ENCODE results near the gene UBL4B. TPM values are rescaled to one million over a fixed set of nuclear protein-coding genes. Genes with fewer than 3 reads are reported as not detected.

Gene UBL4B
- total and polyA plus RNA-seq, 12 donors = not detected

DNA sequence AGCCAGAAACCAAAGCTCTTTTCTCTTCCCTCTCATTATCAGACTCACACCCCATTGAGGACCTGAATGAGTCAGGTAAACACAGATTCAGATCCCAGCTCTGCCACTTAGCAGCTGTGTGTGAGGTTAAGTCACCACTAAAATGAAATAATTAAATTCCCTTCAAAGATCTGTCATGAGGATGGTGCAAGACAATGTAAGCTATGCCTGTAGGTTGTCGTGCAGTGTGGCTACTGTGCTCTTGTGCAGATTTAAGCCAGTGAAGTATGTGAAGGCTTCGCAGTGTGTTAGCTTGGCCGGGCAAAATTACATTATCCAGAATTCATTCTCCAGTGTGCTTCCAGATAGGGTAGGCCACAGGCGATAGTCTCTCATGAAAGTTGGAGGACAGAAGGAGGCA is 13.6 kb downstream of the UBL4B start:
- 96 to 97% methylated on average over 4 of the region's 4 CpGs for WGBS, 2 donors
- no peak for DNase-seq
- ATAC-seq = no peak
- Histone ChIP-seq H3K4me3 (no peak overlapping the region), H3K9me3 (peaks cover 0 to 24% (median 0%) of the 10 kb centered on the region in 11 donors), H3K27ac (no peak overlapping the region), H3K27me3 (peaks cover 0 to 37% (median 26%) of the 10 kb centered on the region in 7 donors), H3K36me3 (no peaks in the 10 kb centered on the region), H3K4me1 (peaks cover 0 to 9% (median 4%) of the 10 kb centered on the region in 9 donors)
- no peak for TF ChIP-seq CTCF (IDR thresholded peaks at IDR 0.05)
- intact Hi-C loops (cut with DNase I) = no loop called here

DNA sequence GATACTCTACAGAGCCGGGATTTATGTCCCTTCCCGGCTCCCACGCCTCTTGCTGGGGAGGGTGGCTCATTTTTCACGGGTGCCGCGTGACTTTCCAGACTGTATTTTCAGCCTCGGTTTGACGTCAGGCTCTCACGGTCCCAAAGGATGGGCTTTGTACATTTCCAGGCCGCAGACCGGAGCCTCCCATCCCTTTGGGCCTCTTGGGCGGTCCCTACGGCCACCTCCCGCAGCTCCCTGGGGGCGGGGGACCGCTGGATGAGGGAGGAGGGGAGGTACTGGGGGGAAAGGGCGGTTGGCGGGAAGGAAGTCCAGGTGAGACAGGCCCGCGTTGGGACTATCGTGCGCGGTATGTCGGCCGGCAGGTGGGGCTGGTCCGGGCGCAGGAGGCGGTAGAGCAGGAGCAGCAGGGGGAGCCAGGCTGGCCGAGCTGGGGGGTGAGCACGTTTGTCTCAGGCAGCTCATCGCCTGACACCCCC is 17.9 kb downstream of the UBL4B start:
- peak in 6 of 9 donors; percentile 15 to 41 (median 29) for TF ChIP-seq CTCF (IDR thresholded peaks at IDR 0.05)
- 3 to 5% methylated on average over 27 to 31 of the region's 31 CpGs for WGBS, 2 donors
- DNase-seq (peak in 1 of 2 donors; percentile 45), ATAC-seq (peak; percentile 38 to 71 (median 58))
- Histone ChIP-seq H3K9me3 (peaks cover 0 to 12% (median 0%) of the 10 kb centered on the region in 11 donors), H3K27ac (no peak overlapping the region), H3K36me3 (no peaks in the 10 kb centered on the region), H3K4me1 (peaks cover 0 to 9% (median 4%) of the 10 kb centered on the region in 9 donors), H3K27me3 (peaks cover 0 to 47% (median 29%) of the 10 kb centered on the region in 7 donors), H3K4me3 (peak overlapping the region in 1 of 10 donors; percentile 17)
- intact Hi-C loops (cut with DNase I) = loop anchor here in 1 of 10 donors (5.0 kb wide), 1 partner anchor 52 kb away; no protein-coding TSS in a partner anchor

GRCh38 chr1:110130989-110131388 is 18.7 kb downstream of the UBL4B start:
- no peak for TF ChIP-seq CTCF (IDR thresholded peaks at IDR 0.05)
- no peaks in the 10 kb centered on the region for H3K36me3 ChIP-seq
- H3K4me3 ChIP-seq = no peak overlapping the region
- H3K9me3 ChIP-seq = peaks cover 0 to 8% (median 0%) of the 10 kb centered on the region in 11 donors
- H3K4me1 ChIP-seq = peaks cover 0 to 9% (median 4%) of the 10 kb centered on the region in 9 donors
- intact Hi-C loops (cut with DNase I) = loop anchor here in 1 of 10 donors (5.0 kb wide), 1 partner anchor 51 kb away; no protein-coding TSS in a partner anchor
- DNase-seq (no peak), ATAC-seq (no peak)
- H3K27ac ChIP-seq = no peak overlapping the region
- H3K27me3 ChIP-seq = peaks cover 0 to 51% (median 32%) of the 10 kb centered on the region in 7 donors
- WGBS, 2 donors = 67 to 74% methylated on average over 7 of the region's 7 CpGs

DNA sequence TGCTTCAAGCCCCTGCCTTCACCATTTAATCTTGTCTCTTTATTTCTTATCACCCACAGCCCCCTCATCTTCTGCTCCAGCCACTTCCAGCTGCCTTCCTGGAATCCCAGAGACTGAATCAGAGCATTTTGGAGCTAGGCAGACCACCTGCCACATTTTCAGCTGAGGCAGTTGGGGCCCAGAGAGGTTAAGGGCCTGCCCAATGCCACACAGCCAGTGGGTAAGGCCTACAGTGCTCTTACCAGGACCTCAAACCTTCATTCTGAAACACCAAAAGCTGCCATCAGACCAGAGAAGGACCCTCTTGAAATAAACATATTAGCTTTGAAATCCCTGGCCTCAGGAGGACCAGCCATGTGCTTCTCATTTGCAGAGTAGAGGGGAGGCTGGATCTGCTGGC is 20.4 kb downstream of the UBL4B start:
- no peaks in the 10 kb centered on the region for H3K36me3 ChIP-seq
- TF ChIP-seq CTCF (IDR thresholded peaks at IDR 0.05) = no peak
- intact Hi-C loops (cut with DNase I) = loop anchor here in 1 of 10 donors (5.0 kb wide), 1 partner anchor 50 kb away; no protein-coding TSS in a partner anchor
- DNase-seq (no peak), ATAC-seq (no peak)
- no peaks in the 10 kb centered on the region for H3K9me3 ChIP-seq
- peaks cover 0 to 60% (median 38%) of the 10 kb centered on the region in 7 donors for H3K27me3 ChIP-seq
- H3K4me1 ChIP-seq = peaks cover 0 to 13% (median 4%) of the 10 kb centered on the region in 9 donors
- H3K27ac ChIP-seq = no peak overlapping the region
- no peak overlapping the region for H3K4me3 ChIP-seq

Data from heart right ventricle (tissue), 16 donors.